Omental fat pad (tissue), 4 donors: Measurements from ENCODE around the gene AMOTL2. TPM values are rescaled to one million over a fixed set of nuclear protein-coding genes. Genes with fewer than 3 reads are reported as not detected.

Experiments
- ATAC-seq: fragments of 150-250 bp; one replicate; pipeline ENCODE4 v1.9.1; 2016; ENCODE audit warnings: mild to moderate bottlenecking, moderate library complexity; ENCODE audit not compliant: low FRiP score
- DNase-seq: peaks from one replicate; pipeline ENCODE4 v3.0.0-alpha.2; 2019; ENCODE audit warnings: low spot score
- CTCF ChIP-seq, 3 donors: fragments of 450-650 bp; IDR thresholded peaks; one replicate each; pipeline ENCODE4 v1.5.1; 2016 to 2017; ENCODE audit warnings: antibody characterized with exemption in 3 of 3, mild to moderate bottlenecking in 3 of 3, moderate library complexity in 2 of 3
- total RNA-seq, 4 donors: library from RNA; depleted of rRNA; stranded (reverse); fragments of >200 nt; gene quantifications; one replicate each; pipeline ENCODE4 v1.1.0, GENCODE V29; 2016

Gene AMOTL2
- total RNA-seq, 4 donors from 2014 or later, result 99.0 to 201 (median 158) TPM

GRCh38 chr3:134406331-134407238 lies 32.3 kb upstream of the AMOTL2 start:
- ATAC-seq, result peak; percentile 51
- no peak for DNase-seq
- no peak for TF ChIP-seq CTCF (IDR thresholded peaks at IDR 0.05)

- no peak for DNase-seq
- no peak for ATAC-seq
- no peak for TF ChIP-seq CTCF (IDR thresholded peaks at IDR 0.05)
These were observed 30.2 kb upstream of the AMOTL2 start for GRCh38 chr3:134404366-134404885.

GRCh38 chr3:134397755-134398154 lies 23.5 kb upstream of the AMOTL2 start:
- TF ChIP-seq CTCF (IDR thresholded peaks at IDR 0.05), result no peak
- DNase-seq (no peak), ATAC-seq (no peak)

GRCh38 chr3:134395103-134395502 lies 20.9 kb upstream of the AMOTL2 start:
- DNase-seq, result no peak
- no peak for ATAC-seq
- TF ChIP-seq CTCF (IDR thresholded peaks at IDR 0.05), result no peak

- no peak for TF ChIP-seq CTCF (IDR thresholded peaks at IDR 0.05)
- ATAC-seq, result no peak
- no peak for DNase-seq
These were observed 20.1 kb upstream of the AMOTL2 start for GRCh38 chr3:134394380-134394779.

- DNase-seq (no peak), ATAC-seq (no peak)
- TF ChIP-seq CTCF (IDR thresholded peaks at IDR 0.05), result no peak
These were observed 18.8 kb upstream of the AMOTL2 start for GRCh38 chr3:134393074-134393473.
